GM12878 (cell line): ENCODE data around the gene DIAPH2. TPM values are rescaled to one million over a fixed set of nuclear protein-coding genes. Genes with fewer than 3 reads are reported as not detected.

Experiments used
- ATAC-seq: fragments of 200-7000 bp; cut with Tn5 transposase; 3 replicates; pipeline ENCODE4 v1.9.1; 2020; ENCODE audit warnings: mild to moderate bottlenecking, moderate library complexity
- BruUV-seq: library from RNA; stranded (reverse); fragments of 400-500 nt; replicated peaks from 2 replicates; lab custom pipeline; 2021; lab: Mats Ljungman, UMichigan
- CTCF ChIA-PET: fragments of 300-600 bp; sonication (Branson Sonifier 250); formaldehyde crosslinking; extraction: SDS; loops from one replicate; lab custom pipeline; 2021; ENCODE audit warnings: inconsistent platforms; lab: Yijun Ruan, JAX
- POLR2A ChIA-PET: fragments of 350-600 bp; formaldehyde crosslinking; extraction: SDS; loops from one replicate; lab custom pipeline; 2021; ENCODE audit warnings: inconsistent platforms; lab: Charles Lee
- RAD21 ChIA-PET: fragments of 300-600 bp; sonication (Branson Sonifier 250); formaldehyde crosslinking; loops from one replicate; lab custom pipeline; 2023; ENCODE audit warnings: antibody characterized with exemption; ENCODE audit not compliant: unreplicated experiment; lab: Charles Lee
- SMC1A ChIA-PET: fragments of 300-600 bp; sonication (Branson Sonifier 250); formaldehyde crosslinking; loops from one replicate; lab custom pipeline; 2023; ENCODE audit not compliant: unreplicated experiment, uncharacterized antibody; lab: Charles Lee
- DNase-seq: peaks from one replicate; pipeline ENCODE4 v3.0.0-alpha.2; 2011; ENCODE audit warnings: low read depth, low spot score
- FAIRE-seq: peaks from 3 replicates; lab custom pipeline; 2011; peaks lifted over from hg19 to GRCh38; lab: Jason Lieb, UNC
- H2AFZ ChIP-seq: 2 replicates; pipeline ENCODE4 v1.6.0; 2011; ENCODE audit warnings: low read depth, low read length, control low read depth; ENCODE audit not compliant: control insufficient read depth
- H3K27ac ChIP-seq: 2 replicates; pipeline ENCODE4 v1.5.1; 2011; ENCODE audit warnings: control low read depth; ENCODE audit not compliant: control insufficient read depth, insufficient read depth
- H3K27me3 ChIP-seq, 2 experiments: replicated peaks in 1 of 2; 2 replicates each; pipeline versions ENCODE4 v1.6.0 to v1.6.1; 2011; ENCODE audit warnings: low read length in 1 of 2; ENCODE audit not compliant: control insufficient read depth in 2 of 2, insufficient read depth in 2 of 2
- H3K36me3 ChIP-seq, 2 experiments: 2 replicates each; pipeline ENCODE4 v1.5.1; 2011; ENCODE audit warnings: low read length in 1 of 2; ENCODE audit not compliant: control insufficient read depth in 2 of 2, insufficient read depth in 2 of 2
- H3K4me1 ChIP-seq: 2 replicates; pipeline ENCODE4 v1.6.1; 2011; ENCODE audit warnings: mild to moderate bottlenecking, low read length, moderate library complexity, mixed read lengths; ENCODE audit not compliant: control insufficient read depth, insufficient read depth
- H3K4me2 ChIP-seq: 2 replicates; pipeline ENCODE4 v1.6.0; 2011; ENCODE audit warnings: control low read depth; ENCODE audit not compliant: control insufficient read depth, insufficient read depth
- H3K4me3 ChIP-seq: fragments of 200-600 bp; sonication (generic); 2 replicates; pipeline ENCODE4 v1.5.1; 2016
- H3K79me2 ChIP-seq: 2 replicates; pipeline ENCODE4 v1.6.0; 2011; ENCODE audit warnings: low read length; ENCODE audit not compliant: control insufficient read depth, insufficient read depth
- H3K9ac ChIP-seq: 2 replicates; pipeline ENCODE4 v1.8.0; 2011; ENCODE audit warnings: low read length, control low read depth, mixed read lengths; ENCODE audit not compliant: control insufficient read depth, insufficient read depth
- H3K9me3 ChIP-seq: replicated peaks from 3 replicates; pipeline ENCODE4 v1.5.1; 2011; ENCODE audit warnings: mild to moderate bottlenecking, low read length; ENCODE audit not compliant: control insufficient read depth, insufficient read depth
- H4K20me1 ChIP-seq: 2 replicates; pipeline ENCODE4 v1.6.0; 2011; ENCODE audit not compliant: control insufficient read depth, insufficient read depth
- ASH2L ChIP-seq: fragments of 300-600, 200-600 bp; sonication (generic); IDR thresholded peaks from 2 replicates; pipeline ENCODE4 v1.6.1; 2017; ENCODE audit warnings: low read depth, mild to moderate bottlenecking, borderline replicate concordance
- CBFB ChIP-seq: IDR thresholded peaks from 2 replicates; pipeline ENCODE4 v1.6.1; 2016; ENCODE audit warnings: antibody characterized with exemption, low read depth
- EED ChIP-seq: sonication (generic); IDR thresholded peaks from 2 replicates; pipeline ENCODE4 v1.6.1; 2016; ENCODE audit warnings: antibody characterized with exemption, low read depth
- HDAC2 ChIP-seq: fragments of 200-600 bp; sonication (generic); IDR thresholded peaks from 2 replicates; pipeline ENCODE4 v1.6.1; 2017
- MTA3 ChIP-seq: IDR thresholded peaks from 2 replicates; pipeline ENCODE4 v1.6.1; 2012; ENCODE audit warnings: low read length, inconsistent platforms, borderline replicate concordance
- NR2C1 ChIP-seq: fragments of 450-650 bp; IDR thresholded peaks from 2 replicates; pipeline ENCODE4 v1.6.1; 2017; ENCODE audit warnings: antibody characterized with exemption, mild to moderate bottlenecking, moderate library complexity
- PAX8 ChIP-seq: fragments of 450-650 bp; IDR thresholded peaks from 2 replicates; pipeline ENCODE4 v1.6.1; 2017; ENCODE audit warnings: mild to moderate bottlenecking, moderate library complexity
- RBBP5 ChIP-seq: fragments of 200-600 bp; sonication (generic); conservative IDR thresholded peaks from 2 replicates; pipeline ENCODE4 v1.6.1; 2016
- RELA ChIP-seq: fragments of 450-650 bp; IDR thresholded peaks from 2 replicates; pipeline ENCODE4 v1.8.0; 2014; ENCODE audit warnings: borderline replicate concordance; ENCODE audit not compliant: partially characterized antibody
- TARDBP ChIP-seq: IDR thresholded peaks from 2 replicates; pipeline ENCODE4 v1.6.1; 2016; ENCODE audit warnings: borderline replicate concordance
- ZBED1 ChIP-seq: IDR thresholded peaks from 2 replicates; pipeline ENCODE4 v1.6.1; 2016; ENCODE audit warnings: borderline replicate concordance
- ZNF207 ChIP-seq: fragments of 450-650 bp; IDR thresholded peaks from 2 replicates; pipeline ENCODE4 v1.6.1; 2014; ENCODE audit warnings: antibody characterized with exemption, mild to moderate bottlenecking, borderline replicate concordance
- WGBS: methylation state at CpG from one replicate; pipeline ENCODE4 v1.1.6; 2016; ENCODE audit warnings: low lambda C conversion rate; ENCODE audit not compliant: insufficient replicate concordance, insufficient coverage; ENCODE audit errors: missing lambda C conversion rate; 5-methylcytosine and 5-hydroxymethylcytosine counted together
- in situ Hi-C: fragments of 300-500 bp; cut with MboI; formaldehyde crosslinking; loops from 9 replicates; pipeline ENCODE4 v1.14.3; 2018; ENCODE audit warnings: mixed read lengths
- intact Hi-C: fragments of 100-400 bp; cut with micrococcal nuclease; formaldehyde crosslinking; loops from one replicate; pipeline ENCODE4 v1.14.2; 2022; ENCODE audit not compliant: unreplicated experiment
- polyA plus RNA-seq, 11 experiments: library from polyadenylated mRNA; depleted of rRNA in 4 of 11; unstranded in 6 of 11; stranded (reverse) in 5 of 11; fragments of >200 nt; fragmentation: Nextera tagmentation in 4 of 11; fragmentation: Illumina TruSeq in 1 of 11; extraction: Ambion mirVana in 4 of 11; extraction: Trizol in 1 of 11; gene quantifications; 1 replicate in 1 of 11; 2 replicates in 10 of 11; pipeline versions ENCODE4 v1.2.1 to v1.2.3, GENCODE V29; 2011 to 2016; ENCODE audit warnings: inconsistent platforms in 2 of 11, missing spikeins in 2 of 11, low read depth in 1 of 11
- total RNA-seq, 4 experiments: library from RNA; depleted of rRNA in 3 of 4; stranded (reverse); fragments of >200 nt in 3 of 4; fragmentation: Illumina TruSeq in 1 of 4; extraction: Trizol in 1 of 4; gene quantifications; 2 replicates each; pipeline versions ENCODE4 v1.2.1 to v1.2.3, GENCODE V29; 2013 to 2021
- TF ChIP-seq, protein P1 (sequence below): fragments of 450-650 bp; IDR thresholded peaks from 2 replicates; pipeline ENCODE4 v1.6.1; 2017; ENCODE audit warnings: mild to moderate bottlenecking, moderate library complexity
- TF ChIP-seq, protein P2 (sequence below): IDR thresholded peaks from 2 replicates; pipeline ENCODE4 v1.6.1; 2011; ENCODE audit warnings: low read depth, low read length, improper control_type of control experiment, borderline replicate concordance
- TF ChIP-seq, protein P3 (sequence below): IDR thresholded peaks from 2 replicates; pipeline ENCODE4 v1.6.1; 2012; ENCODE audit warnings: low read depth, low read length, improper control_type of control experiment
- TF ChIP-seq, protein P4 (sequence below): fragments of 450-650 bp; formaldehyde crosslinking; IDR thresholded peaks from 2 replicates; pipeline ENCODE4 v1.4.0; 2022; ENCODE audit warnings: mild to moderate bottlenecking, moderate library complexity

Gene DIAPH2
- total and polyA plus RNA-seq, 10 of the 15 experiments (the other 5 are each of a cell fraction or from before 2014, with no cell fraction given): 2.2 to 16.6 (median 8.8) TPM

DNA sequence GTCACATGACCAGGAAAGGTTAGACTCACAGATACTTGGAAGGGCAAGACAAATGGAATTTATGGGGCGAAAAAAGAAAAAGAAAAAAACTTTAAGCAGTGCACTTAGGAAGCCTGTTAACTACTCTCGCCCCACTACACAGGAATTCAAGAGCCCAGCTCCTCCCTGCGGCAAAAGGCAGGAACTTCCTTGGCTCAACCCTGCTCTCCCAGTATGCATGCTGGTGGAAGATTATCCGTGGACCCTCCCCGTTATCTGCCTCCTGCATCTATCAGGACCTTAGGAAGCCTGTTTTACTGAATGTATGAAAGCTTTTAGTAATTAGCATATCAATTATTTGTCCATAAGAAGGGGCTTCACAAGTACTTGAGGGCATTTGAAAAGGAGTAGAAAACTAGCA lies 158.9 kb downstream of the DIAPH2 start (continued):
- TF ChIP-seq, protein P1, sequence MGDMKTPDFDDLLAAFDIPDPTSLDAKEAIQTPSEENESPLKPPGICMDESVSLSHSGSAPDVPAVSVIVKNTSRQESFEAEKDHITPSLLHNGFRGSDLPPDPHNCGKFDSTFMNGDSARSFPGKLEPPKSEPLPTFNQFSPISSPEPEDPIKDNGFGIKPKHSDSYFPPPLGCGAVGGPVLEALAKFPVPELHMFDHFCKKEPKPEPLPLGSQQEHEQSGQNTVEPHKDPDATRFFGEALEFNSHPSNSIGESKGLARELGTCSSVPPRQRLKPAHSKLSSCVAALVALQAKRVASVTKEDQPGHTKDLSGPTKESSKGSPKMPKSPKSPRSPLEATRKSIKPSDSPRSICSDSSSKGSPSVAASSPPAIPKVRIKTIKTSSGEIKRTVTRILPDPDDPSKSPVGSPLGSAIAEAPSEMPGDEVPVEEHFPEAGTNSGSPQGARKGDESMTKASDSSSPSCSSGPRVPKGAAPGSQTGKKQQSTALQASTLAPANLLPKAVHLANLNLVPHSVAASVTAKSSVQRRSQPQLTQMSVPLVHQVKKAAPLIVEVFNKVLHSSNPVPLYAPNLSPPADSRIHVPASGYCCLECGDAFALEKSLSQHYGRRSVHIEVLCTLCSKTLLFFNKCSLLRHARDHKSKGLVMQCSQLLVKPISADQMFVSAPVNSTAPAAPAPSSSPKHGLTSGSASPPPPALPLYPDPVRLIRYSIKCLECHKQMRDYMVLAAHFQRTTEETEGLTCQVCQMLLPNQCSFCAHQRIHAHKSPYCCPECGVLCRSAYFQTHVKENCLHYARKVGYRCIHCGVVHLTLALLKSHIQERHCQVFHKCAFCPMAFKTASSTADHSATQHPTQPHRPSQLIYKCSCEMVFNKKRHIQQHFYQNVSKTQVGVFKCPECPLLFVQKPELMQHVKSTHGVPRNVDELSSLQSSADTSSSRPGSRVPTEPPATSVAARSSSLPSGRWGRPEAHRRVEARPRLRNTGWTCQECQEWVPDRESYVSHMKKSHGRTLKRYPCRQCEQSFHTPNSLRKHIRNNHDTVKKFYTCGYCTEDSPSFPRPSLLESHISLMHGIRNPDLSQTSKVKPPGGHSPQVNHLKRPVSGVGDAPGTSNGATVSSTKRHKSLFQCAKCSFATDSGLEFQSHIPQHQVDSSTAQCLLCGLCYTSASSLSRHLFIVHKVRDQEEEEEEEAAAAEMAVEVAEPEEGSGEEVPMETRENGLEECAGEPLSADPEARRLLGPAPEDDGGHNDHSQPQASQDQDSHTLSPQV: no peak
- TF ChIP-seq PAX8: no peak
- no peak for TF ChIP-seq NR2C1
- TF ChIP-seq, protein P2, sequence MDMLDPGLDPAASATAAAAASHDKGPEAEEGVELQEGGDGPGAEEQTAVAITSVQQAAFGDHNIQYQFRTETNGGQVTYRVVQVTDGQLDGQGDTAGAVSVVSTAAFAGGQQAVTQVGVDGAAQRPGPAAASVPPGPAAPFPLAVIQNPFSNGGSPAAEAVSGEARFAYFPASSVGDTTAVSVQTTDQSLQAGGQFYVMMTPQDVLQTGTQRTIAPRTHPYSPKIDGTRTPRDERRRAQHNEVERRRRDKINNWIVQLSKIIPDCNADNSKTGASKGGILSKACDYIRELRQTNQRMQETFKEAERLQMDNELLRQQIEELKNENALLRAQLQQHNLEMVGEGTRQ: no peak

DNA sequence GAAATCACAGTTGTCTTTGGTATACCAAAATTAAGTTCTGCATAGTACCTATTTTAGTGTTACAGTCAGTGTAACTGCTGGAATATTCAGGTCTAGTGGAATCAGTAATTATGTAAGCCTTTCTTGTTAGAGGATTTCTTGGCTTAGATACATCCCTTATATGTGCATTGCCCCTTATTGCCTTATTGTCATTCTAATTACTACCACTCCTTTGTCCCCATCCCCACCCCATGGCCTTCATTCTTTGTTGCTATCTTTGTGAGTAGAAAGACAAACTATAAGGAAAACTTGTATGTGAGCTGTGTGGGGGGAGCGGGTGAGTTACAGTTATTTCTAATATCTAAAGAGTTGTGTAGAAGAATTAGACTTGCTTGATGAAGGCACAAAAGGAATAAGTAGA lies 162.2 kb downstream of the DIAPH2 start:
- Histone ChIP-seq H4K20me1 (no peaks in the 10 kb centered on the region), H3K27ac (no peak overlapping the region), H3K36me3 (no peaks in the 10 kb centered on the region), H3K79me2 (no peaks in the 10 kb centered on the region), H3K9me3 (no peaks in the 10 kb centered on the region), H3K27me3 (no peaks in the 10 kb centered on the region), H2AFZ (no peak overlapping the region), H3K9ac (no peak overlapping the region), H3K4me3 (no peak overlapping the region), H3K4me2 (no peak overlapping the region), H3K4me1 (no peaks in the 10 kb centered on the region)
- FAIRE-seq (no peak), ATAC-seq (no peak), DNase-seq (no peak)
- WGBS: 90% methylated on average over 1 of the region's 1 CpG
- intact Hi-C loops (no loop called here), in situ Hi-C loops (no loop called here)
- CTCF ChIA-PET: no interaction called here
- RAD21 ChIA-PET: no interaction called here
- POLR2A ChIA-PET: interaction anchor here (0.6 to 0.8 kb wide), 2 partner anchors 21 to 410 kb away, joined by 3 read pairs; no protein-coding TSS in a partner anchor
- BruUV-seq: no TSS peak
- SMC1A ChIA-PET: no interaction called here
- TF ChIP-seq CBFB (no peak), HDAC2 (no peak), RBBP5 (no peak), EED (no peak), RELA (no peak), ZNF207 (no peak), TARDBP (no peak), ASH2L (no peak), MTA3 (no peak), ZBED1 (no peak)
- TF ChIP-seq, protein P3, sequence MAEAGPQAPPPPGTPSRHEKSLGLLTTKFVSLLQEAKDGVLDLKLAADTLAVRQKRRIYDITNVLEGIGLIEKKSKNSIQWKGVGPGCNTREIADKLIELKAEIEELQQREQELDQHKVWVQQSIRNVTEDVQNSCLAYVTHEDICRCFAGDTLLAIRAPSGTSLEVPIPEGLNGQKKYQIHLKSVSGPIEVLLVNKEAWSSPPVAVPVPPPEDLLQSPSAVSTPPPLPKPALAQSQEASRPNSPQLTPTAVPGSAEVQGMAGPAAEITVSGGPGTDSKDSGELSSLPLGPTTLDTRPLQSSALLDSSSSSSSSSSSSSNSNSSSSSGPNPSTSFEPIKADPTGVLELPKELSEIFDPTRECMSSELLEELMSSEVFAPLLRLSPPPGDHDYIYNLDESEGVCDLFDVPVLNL: no peak
- TF ChIP-seq, protein P4, sequence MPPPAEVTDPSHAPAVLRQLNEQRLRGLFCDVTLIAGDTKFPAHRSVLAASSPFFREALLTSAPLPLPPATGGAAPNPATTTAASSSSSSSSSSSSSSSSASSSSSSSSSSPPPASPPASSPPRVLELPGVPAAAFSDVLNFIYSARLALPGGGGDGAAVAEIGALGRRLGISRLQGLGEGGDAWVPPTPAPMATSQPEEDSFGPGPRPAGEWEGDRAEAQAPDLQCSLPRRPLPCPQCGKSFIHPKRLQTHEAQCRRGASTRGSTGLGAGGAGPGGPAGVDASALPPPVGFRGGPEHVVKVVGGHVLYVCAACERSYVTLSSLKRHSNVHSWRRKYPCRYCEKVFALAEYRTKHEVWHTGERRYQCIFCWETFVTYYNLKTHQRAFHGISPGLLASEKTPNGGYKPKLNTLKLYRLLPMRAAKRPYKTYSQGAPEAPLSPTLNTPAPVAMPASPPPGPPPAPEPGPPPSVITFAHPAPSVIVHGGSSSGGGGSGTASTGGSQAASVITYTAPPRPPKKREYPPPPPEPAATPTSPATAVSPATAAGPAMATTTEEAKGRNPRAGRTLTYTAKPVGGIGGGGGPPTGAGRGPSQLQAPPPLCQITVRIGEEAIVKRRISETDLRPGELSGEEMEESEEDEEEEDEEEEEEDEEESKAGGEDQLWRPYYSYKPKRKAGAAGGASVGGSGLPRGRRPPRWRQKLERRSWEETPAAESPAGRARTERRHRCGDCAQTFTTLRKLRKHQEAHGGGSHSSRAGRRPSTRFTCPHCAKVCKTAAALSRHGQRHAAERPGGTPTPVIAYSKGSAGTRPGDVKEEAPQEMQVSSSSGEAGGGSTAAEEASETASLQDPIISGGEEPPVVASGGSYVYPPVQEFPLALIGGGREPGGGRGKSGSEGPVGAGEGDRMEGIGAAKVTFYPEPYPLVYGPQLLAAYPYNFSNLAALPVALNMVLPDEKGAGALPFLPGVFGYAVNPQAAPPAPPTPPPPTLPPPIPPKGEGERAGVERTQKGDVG (CRISPR knock-in tag): no peak
